SH-SY5Y (cell line): Measurements from ENCODE around the gene DIS3L.
A peak's percentile ranks its signal among the peaks of the same experiment; 100 is the strongest.

Source experiments
- GATA2 ChIP-seq: IDR thresholded peaks from 2 replicates; pipeline ENCODE4 v1.6.1; 2011; ENCODE audit warnings: mild to moderate bottlenecking, low read depth, low read length
- GATA3 ChIP-seq: IDR thresholded peaks from 2 replicates; pipeline ENCODE4 v1.6.1; 2011; ENCODE audit warnings: low read depth, mild to moderate bottlenecking, low read length, moderate library complexity

The DIS3L gene

GRCh38 chr15:66291816-66292570 lies 1.4 kb upstream of the DIS3L start:
- TF ChIP-seq GATA3, result no peak
- TF ChIP-seq GATA2, result no peak

GRCh38 chr15:66292571-66293418 lies 573 bp upstream of the DIS3L start:
- TF ChIP-seq GATA3, result no peak
- TF ChIP-seq GATA2, result no peak

DNA sequence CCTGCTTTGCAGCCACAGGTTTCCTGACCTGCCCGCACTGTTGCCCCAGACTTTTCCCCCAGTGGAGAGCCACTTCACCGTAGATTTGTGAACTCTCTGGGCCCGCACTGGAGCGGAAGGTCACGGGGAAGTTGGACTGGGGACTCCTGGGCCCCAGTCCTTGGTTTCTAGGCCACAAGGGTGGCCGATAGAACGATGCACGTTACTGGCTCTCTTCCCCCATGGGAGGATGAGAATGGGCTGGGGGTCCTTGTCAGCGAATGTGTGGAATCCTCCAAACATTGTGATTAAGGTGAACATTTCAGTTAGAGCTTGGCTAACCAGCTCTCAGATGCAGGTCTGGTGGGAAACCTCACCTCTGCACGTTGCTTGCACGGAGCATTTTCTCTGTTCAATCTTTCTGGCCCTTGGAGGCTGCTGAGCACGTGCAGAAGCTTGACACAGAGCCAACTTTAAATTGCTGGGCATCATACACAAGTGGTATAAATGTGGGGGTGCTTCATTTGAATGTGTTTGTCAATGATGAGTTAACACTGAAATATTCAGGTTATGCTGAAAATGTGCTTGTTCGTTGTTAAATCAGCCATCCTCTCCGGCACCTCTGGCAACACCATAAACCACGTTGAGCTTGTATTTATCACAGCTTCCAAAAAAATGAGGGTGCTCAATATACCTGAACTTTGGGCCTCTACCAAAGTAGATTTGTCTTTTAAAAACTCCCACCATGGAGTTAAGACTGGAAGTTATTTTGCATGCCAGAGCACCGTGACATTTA lies 976 bp downstream of the DIS3L start:
- TF ChIP-seq GATA2, result no peak
- TF ChIP-seq GATA3, result no peak

- no peak for TF ChIP-seq GATA3
- 0 out of 2 replicates have a peak, but pooled peaks have one; percentile 9 for TF ChIP-seq GATA2
These were observed 1.5 kb downstream of the DIS3L start for GRCh38 chr15:66294932-66295235.

DNA sequence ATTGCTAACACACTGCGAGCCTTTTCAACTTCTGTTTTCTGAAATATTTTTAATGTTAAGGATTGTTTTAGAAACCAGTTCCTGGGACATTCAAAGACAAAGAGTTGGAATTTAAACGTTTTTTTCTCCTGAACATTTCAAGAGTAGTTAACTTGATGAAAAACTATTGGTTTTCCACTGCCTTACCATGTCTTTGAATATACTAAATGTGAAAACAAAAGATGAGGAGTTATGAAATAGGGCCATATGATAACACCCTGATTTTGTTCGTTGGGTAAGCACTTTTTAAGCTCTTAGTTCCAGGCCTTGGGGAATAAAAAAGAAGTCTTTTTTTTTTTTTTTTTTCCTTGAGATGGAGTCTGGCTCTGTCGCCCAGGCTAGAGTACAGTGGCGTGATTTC lies 2.8 kb downstream of the DIS3L start:
- TF ChIP-seq GATA3 (no peak), GATA2 (no peak)

- TF ChIP-seq GATA2, result no peak
- TF ChIP-seq GATA3, result no peak
These were observed 5.5 kb downstream of the DIS3L start for GRCh38 chr15:66298803-66299251.

GRCh38 chr15:66302489-66303278 lies 9.3 kb downstream of the DIS3L start:
- TF ChIP-seq GATA3 (no peak), GATA2 (no peak)

GRCh38 chr15:66306381-66306780 lies 13.0 kb downstream of the DIS3L start:
- TF ChIP-seq GATA3 (no peak), GATA2 (no peak)

DNA sequence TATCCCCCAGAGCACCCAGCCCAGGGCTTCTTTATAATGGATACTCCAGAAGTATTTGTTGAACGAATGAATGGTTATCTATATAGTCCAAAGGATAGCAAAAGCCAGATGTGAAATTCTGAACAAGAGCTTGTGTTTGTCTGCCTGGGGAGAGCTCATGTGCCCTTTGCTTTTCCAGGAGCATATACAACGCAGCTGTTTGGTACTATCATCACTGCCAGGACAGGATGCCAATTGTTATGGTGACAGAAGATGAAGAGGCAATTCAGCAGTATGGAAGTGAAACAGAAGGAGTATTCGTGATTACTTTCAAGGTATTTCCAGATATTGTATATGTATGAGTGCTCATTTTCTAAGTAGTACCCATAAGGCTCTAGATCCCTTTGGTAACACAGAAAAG lies 15.2 kb downstream of the DIS3L start:
- TF ChIP-seq GATA2, result no peak
- no peak for TF ChIP-seq GATA3

GRCh38 chr15:66309828-66310227 lies 16.5 kb downstream of the DIS3L start:
- TF ChIP-seq GATA3, result no peak
- no peak for TF ChIP-seq GATA2

DNA sequence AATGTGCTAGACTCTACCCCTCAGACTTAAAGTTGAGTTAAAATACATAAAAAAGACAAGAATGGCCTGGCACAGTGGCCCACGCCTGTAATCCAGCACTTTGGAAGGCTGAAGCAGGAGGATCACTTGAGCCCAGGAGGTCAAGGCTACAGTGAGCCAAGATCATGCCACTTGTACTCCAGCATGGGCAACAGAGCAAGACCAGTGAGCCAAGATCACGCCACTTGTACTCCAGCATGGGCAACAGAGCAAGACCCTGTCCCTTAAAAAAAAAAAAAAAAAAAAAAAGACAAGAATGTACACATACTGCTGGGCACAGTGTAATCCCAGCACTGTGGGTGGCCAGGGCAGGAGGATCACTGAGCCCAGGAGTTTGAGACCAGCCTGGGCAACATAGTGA lies 17.4 kb downstream of the DIS3L start:
- no peak for TF ChIP-seq GATA3
- TF ChIP-seq GATA2, result no peak

GRCh38 chr15:66312144-66312543 lies 18.8 kb downstream of the DIS3L start:
- no peak for TF ChIP-seq GATA2
- no peak for TF ChIP-seq GATA3

DNA sequence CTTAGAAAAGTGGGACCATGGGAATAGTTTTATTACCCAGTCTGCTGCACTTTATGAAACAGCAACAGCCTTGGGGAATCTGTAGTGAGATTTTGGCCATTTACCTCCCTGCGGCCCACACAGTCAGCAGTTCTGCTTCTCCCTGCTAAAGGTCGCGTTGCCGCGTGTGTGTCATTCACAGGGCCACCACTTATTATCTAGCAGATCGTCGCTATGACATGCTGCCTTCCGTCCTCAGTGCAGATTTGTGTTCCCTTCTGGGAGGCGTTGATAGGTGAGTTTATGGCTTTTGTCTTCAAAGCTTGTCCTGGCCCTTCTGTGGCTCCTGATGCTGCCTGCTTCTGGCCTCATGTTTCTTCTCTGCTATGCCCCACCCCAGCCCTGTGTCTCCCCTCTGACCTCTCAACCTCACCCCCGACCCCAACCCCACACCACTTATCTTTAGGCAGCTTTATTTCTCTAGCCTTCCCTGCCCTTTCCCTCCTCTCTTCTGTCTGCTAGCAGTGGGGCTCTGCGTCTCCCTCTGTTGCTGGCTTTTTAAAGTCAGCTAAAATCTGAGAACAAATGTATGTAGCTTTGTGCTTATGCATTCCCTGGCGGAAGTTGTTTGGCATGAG lies 30.1 kb downstream of the DIS3L start:
- no peak for TF ChIP-seq GATA3
- no peak for TF ChIP-seq GATA2
